ENCODE data around the gene PRDX1. TPM values are rescaled to one million over a fixed set of nuclear protein-coding genes. Genes with fewer than 3 reads are reported as not detected.

The PRDX1 gene
- total and polyA plus RNA-seq, 2 experiments from 2014 or later = 1,070 to 2,149 TPM

DNA sequence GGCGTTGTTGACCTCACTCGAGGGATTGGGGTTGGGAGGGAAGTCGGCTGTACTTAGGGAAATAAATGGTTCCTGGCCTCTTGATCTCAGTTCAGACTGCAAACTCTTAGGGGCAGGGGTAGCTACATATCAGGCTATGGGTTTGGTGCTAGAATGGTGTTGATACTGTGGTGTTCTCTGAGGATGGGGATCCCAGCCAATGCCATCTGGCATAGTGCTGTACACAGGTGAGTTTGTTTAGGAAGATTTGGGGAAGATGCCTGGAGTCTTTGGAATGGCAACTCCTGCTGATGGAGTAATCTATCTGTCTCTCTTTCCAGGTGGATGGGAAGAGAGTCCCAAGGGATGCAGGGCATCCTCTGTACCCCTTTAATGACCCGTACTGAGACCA lies 47.9 kb upstream of the PRDX1 start:
- ATAC-seq (no peak), DNase-seq (ENCODE audit: low spot score) (no peak)
- H3K27me3 Mint-ChIP-seq (ENCODE audit: insufficient read depth, low read depth, poor library complexity) = peaks cover 4% of the 10 kb centered on the region
- no peak overlapping the region for H3K4me3 ChIP-seq
- H3K4me2 ChIP-seq = no peak overlapping the region
- peaks cover 19% of the 10 kb centered on the region for H4K20me1 ChIP-seq (replicated peaks; ENCODE audit: insufficient read depth)
- H3K36me3 Mint-ChIP-seq (ENCODE audit: low read depth) = peaks cover 64% of the 10 kb centered on the region
- no peak overlapping the region for H2AFZ ChIP-seq
- peaks cover 47% of the 10 kb centered on the region for H3F3A ChIP-seq (replicated peaks; ENCODE audit: low read depth)
- H3K9me2 ChIP-seq (ENCODE audit: insufficient read depth) = no peaks in the 10 kb centered on the region
- H3K4me3 Mint-ChIP-seq = no peak overlapping the region
- TF ChIP-seq REST (IDR thresholded peaks at IDR 0.05; ENCODE audit: unreplicated experiment) (no peak), EZH2phosphoT487 (IDR thresholded peaks at IDR 0.05; ENCODE audit: unreplicated experiment) (no peak), ZNF462 (CRISPR knock-in tag; IDR thresholded peaks at IDR 0.05) (no peak), STAT1 (IDR thresholded peaks at IDR 0.05; ENCODE audit: unreplicated experiment) (no peak), CTCF (conservative IDR thresholded peaks at IDR 0.05; ENCODE audit: low read depth in 2 of 2) (no peak), ZNF114 (CRISPR knock-in tag; IDR thresholded peaks at IDR 0.05) (no peak), EZH2 (IDR thresholded peaks at IDR 0.05; ENCODE audit: low read depth, unreplicated experiment) (no peak), ETS1 (IDR thresholded peaks at IDR 0.05) (no peak), CREB1 (CRISPR knock-in tag; IDR thresholded peaks at IDR 0.05; ENCODE audit: low read depth) (no peak), ZNF331 (CRISPR knock-in tag; IDR thresholded peaks at IDR 0.05; ENCODE audit: low read depth) (no peak), NANOG (IDR thresholded peaks at IDR 0.05; ENCODE audit: borderline replicate concordance) (no peak), JUNB (IDR thresholded peaks at IDR 0.05; ENCODE audit: unreplicated experiment) (no peak), POLR2AphosphoS5 (IDR thresholded peaks at IDR 0.05; ENCODE audit: low read depth) (no peak)
- no peak overlapping the region for H3K27ac Mint-ChIP-seq
- peaks cover 42% of the 10 kb centered on the region for H3K36me3 ChIP-seq (ENCODE audit: insufficient read depth)
- peak overlapping the region; percentile 67; the same call in 1 of the 2 replicates for H3K27ac ChIP-seq (ENCODE audit: low read depth)
- H3K4me1 ChIP-seq (ENCODE audit: insufficient read depth) = peaks cover 26% of the 10 kb centered on the region
- no peaks in the 10 kb centered on the region for H3K27me3 ChIP-seq (ENCODE audit: insufficient read depth)
- peaks cover 29% of the 10 kb centered on the region for H3K4me1 Mint-ChIP-seq
- H3K79me2 ChIP-seq (replicated peaks; ENCODE audit: insufficient read depth) = peaks cover 9% of the 10 kb centered on the region; the same call in 1 of the 2 replicates
- no peaks in the 10 kb centered on the region for H3K9me3 Mint-ChIP-seq
